GM12875 (cell line): ENCODE results near the gene KDM3B.
"Not testable (repeated sequence)": the region's sequence is repeated elsewhere in the genome, so short reads cannot be mapped to it uniquely, and the experiment has no call there.

ENCODE experiments used
- H3K4me3 ChIP-seq: one replicate; pipeline ENCODE4 v1.5.1; 2011; ENCODE audit warnings: low read depth, low read length, control low read depth
- CTCF ChIP-seq: IDR thresholded peaks from 2 replicates; pipeline ENCODE4 v1.5.1; 2011; ENCODE audit warnings: low read depth, mild to moderate bottlenecking, control low read depth, inconsistent platforms, low read length, moderate library complexity, borderline replicate concordance; ENCODE audit not compliant: insufficient read depth

Gene KDM3B

GRCh38 chr5:138469540-138470321 is 117.2 kb downstream of the KDM3B start:
- no peak for TF ChIP-seq CTCF
- no peak overlapping the region for H3K4me3 ChIP-seq

- no peak for TF ChIP-seq CTCF
- no peak overlapping the region for H3K4me3 ChIP-seq
Observed at GRCh38 chr5:138470322-138471051, 118.0 kb downstream of the KDM3B start.

- TF ChIP-seq CTCF, result no peak
- no peak overlapping the region for H3K4me3 ChIP-seq
Observed at GRCh38 chr5:138471052-138471361, 118.5 kb downstream of the KDM3B start.

GRCh38 chr5:138472353-138472752 is 119.9 kb downstream of the KDM3B start:
- H3K4me3 ChIP-seq, result no peak overlapping the region

GRCh38 chr5:138473151-138473550 is 120.7 kb downstream of the KDM3B start:
- H3K4me3 ChIP-seq, result not testable (repeated sequence)

More at GRCh38 chr5:138472353-138472752, 119.9 kb downstream of the KDM3B start:
- TF ChIP-seq CTCF, result no peak

GRCh38 chr5:138476918-138477317 is 124.4 kb downstream of the KDM3B start:
- no peak for TF ChIP-seq CTCF
- no peak overlapping the region for H3K4me3 ChIP-seq

- TF ChIP-seq CTCF, result no peak
- no peak overlapping the region for H3K4me3 ChIP-seq
Observed at GRCh38 chr5:138482638-138483037, 130.2 kb downstream of the KDM3B start.
